ENCODE results near the gene FAM131C.

DNA sequence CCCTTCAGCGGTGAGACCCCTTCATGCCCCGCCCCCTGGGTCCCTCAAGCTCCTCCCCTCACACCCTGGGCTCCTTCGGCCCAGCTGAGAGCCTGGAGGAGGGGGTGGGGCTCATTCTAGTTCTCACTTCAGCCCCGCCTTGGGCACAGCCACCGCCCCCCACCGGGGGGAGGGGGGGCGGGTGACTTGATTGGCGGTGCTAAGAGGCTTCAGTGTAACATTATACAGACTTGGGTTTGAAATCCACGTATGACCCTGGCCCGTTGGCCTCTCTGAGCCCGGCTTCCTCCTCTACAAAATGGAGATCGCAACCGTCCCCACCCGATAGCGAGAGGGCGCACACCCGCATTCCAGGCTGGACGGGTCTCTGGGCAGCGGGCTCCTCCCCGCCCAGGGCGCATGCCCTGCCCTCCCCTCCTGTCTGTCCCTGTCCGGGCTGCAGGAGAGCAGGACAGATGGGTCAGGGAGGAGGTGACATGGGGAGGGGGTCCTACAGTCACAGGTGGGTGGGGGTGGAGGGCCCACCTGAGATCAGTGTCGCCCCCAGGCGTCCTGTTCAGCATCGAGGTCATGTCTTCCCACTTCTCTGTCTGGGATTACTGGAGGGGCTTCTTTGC is 24.8 kb downstream of the FAM131C start:
- TF ChIP-seq, protein P1, sequence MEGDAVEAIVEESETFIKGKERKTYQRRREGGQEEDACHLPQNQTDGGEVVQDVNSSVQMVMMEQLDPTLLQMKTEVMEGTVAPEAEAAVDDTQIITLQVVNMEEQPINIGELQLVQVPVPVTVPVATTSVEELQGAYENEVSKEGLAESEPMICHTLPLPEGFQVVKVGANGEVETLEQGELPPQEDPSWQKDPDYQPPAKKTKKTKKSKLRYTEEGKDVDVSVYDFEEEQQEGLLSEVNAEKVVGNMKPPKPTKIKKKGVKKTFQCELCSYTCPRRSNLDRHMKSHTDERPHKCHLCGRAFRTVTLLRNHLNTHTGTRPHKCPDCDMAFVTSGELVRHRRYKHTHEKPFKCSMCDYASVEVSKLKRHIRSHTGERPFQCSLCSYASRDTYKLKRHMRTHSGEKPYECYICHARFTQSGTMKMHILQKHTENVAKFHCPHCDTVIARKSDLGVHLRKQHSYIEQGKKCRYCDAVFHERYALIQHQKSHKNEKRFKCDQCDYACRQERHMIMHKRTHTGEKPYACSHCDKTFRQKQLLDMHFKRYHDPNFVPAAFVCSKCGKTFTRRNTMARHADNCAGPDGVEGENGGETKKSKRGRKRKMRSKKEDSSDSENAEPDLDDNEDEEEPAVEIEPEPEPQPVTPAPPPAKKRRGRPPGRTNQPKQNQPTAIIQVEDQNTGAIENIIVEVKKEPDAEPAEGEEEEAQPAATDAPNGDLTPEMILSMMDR (IDR thresholded peaks at IDR 0.05), result no peak
- peak; percentile 5 for TF ChIP-seq POLR2AphosphoS5 (IDR thresholded peaks at IDR 0.05)

All from prostate gland (tissue), 2 donors.